T-helper 17 cell (primary cell): Measurements from ENCODE around the gene CLCN6. TPM values are rescaled to one million over a fixed set of nuclear protein-coding genes. Genes with fewer than 3 reads are reported as not detected.

ENCODE experiments used
- total RNA-seq, 4 donors: library from RNA in 2 of 4; stranded (reverse) in 2 of 4; gene quantifications; one replicate each; pipeline ENCODE4 v1.2.3 and lab custom pipeline; 2022 to 2026

The CLCN6 gene
- total RNA-seq, 2 donors from 2014 or later: 11.7 to 13.8 TPM

Other genes starting within 250 kb of the CLCN6 start
- 1 to 10 TPM; 1.3 to 2.2 TPM for gene FBXO2, start 151.8 kb upstream of the CLCN6 start, total RNA-seq
- 10 to 100 TPM; 36.2 to 36.5 TPM for gene FBXO44, start 151.3 kb upstream of the CLCN6 start, total RNA-seq
- 1 to 10 TPM; 2.7 to 4.2 TPM for gene FBXO6, start 142.0 kb upstream of the CLCN6 start, total RNA-seq
- 10 to 100 TPM; 23.2 to 28.1 TPM for gene MAD2L2, start 125.0 kb upstream of the CLCN6 start, total RNA-seq
- gene DRAXIN, start 114.5 kb upstream of the CLCN6 start, total RNA-seq: under 1 TPM in 1 of 2 donors, not detected in 1; 0.17 TPM
- 10 to 100 TPM; 19.2 to 22.5 TPM for gene AGTRAP, start 70.1 kb upstream of the CLCN6 start, total RNA-seq
- gene C1orf167, start 44.0 kb upstream of the CLCN6 start, total RNA-seq: under 1 TPM in 1 of 2 donors, not detected in 1; 0.13 TPM
- gene MTHFR, start 227 bp upstream of the CLCN6 start, total RNA-seq: 10 to 100 TPM; 31.5 to 35.1 TPM
- not detected for gene NPPA, start 41.6 kb downstream of the CLCN6 start, total RNA-seq
- not detected for gene NPPB, start 52.8 kb downstream of the CLCN6 start, total RNA-seq
- gene KIAA2013, start 120.2 kb downstream of the CLCN6 start, total RNA-seq: 10 to 100 TPM; 17.5 to 20.6 TPM
- gene PLOD1, start 128.5 kb downstream of the CLCN6 start, total RNA-seq: 1 to 10 TPM; 2.8 to 3.0 TPM
- gene MFN2, start 174.3 kb downstream of the CLCN6 start, total RNA-seq: 10 to 100 TPM; 34.7 to 46.4 TPM
- gene MIIP, start 213.3 kb downstream of the CLCN6 start, total RNA-seq: 10 to 100 TPM; 25.9 to 28.6 TPM